B cell (primary cell): ENCODE data around the gene FILIP1. TPM values are rescaled to one million over a fixed set of nuclear protein-coding genes. Genes with fewer than 3 reads are reported as not detected.

Source experiments
- ATAC-seq: fragments of 200-7000 bp; cut with Tn5 transposase; one replicate; pipeline ENCODE4 v1.10.0; 2021; ENCODE audit warnings: low read depth, mild to moderate bottlenecking, moderate number of reproducible peaks, moderate library complexity
- CTCF ChIA-PET: fragments of 350-600 bp; sonication (Branson Sonifier 250); formaldehyde crosslinking; loops from one replicate; lab custom pipeline; 2021; ENCODE audit warnings: antibody characterized with exemption, inconsistent platforms; lab: Charles Lee
- POLR2A ChIA-PET: fragments of 350-600 bp; sonication (Branson Sonifier 250); formaldehyde crosslinking; loops from one replicate; lab custom pipeline; 2021; ENCODE audit warnings: antibody characterized with exemption; lab: Charles Lee
- DNase-seq: peaks from one replicate; pipeline ENCODE4 v3.0.0; 2013
- H2AFZ ChIP-seq: 2 replicates; pipeline ENCODE4 v1.6.1; 2012; ENCODE audit warnings: mild to moderate bottlenecking, low read depth, low read length; ENCODE audit not compliant: insufficient read depth, poor library complexity, severe bottlenecking
- H3K27ac ChIP-seq, 2 donors: 1 replicate in 1 of 2; 2 replicates in 1 of 2; pipeline ENCODE4 v1.5.1; 2012 to 2013; ENCODE audit warnings: low read length in 2 of 2, mild to moderate bottlenecking in 2 of 2, moderate library complexity in 1 of 2
- H3K27me3 ChIP-seq, 4 experiments: fragments of 200-600 bp in 1 of 4; sonication (generic) in 1 of 4; replicated peaks in 1 of 4; 1 replicate in 2 of 4; 2 replicates in 2 of 4; pipeline versions ENCODE4 v1.6.1 to v1.7.0; 2013 to 2016; ENCODE audit warnings: low read length in 3 of 4, mild to moderate bottlenecking in 2 of 4, mixed read lengths in 1 of 4, moderate library complexity in 1 of 4; ENCODE audit not compliant: insufficient read depth in 4 of 4, control insufficient read depth in 3 of 4; ENCODE audit errors: control extremely low read depth in 1 of 4
- H3K36me3 ChIP-seq, 2 experiments: replicated peaks in 1 of 2; 1 replicate in 1 of 2; 2 replicates in 1 of 2; pipeline versions ENCODE4 v1.6.1 to v1.7.1; 2013; ENCODE audit warnings: low read length in 1 of 2; ENCODE audit not compliant: insufficient read depth in 2 of 2, control insufficient read depth in 1 of 2; ENCODE audit errors: control extremely low read depth in 1 of 2, extremely low read depth in 1 of 2
- H3K4me1 ChIP-seq, 2 donors: fragments of 200-600 bp in 1 of 2; sonication (generic) in 1 of 2; 1 replicate in 1 of 2; 2 replicates in 1 of 2; pipeline versions ENCODE4 v1.5.1 to v1.6.1; 2013 to 2017; ENCODE audit warnings: low read length in 2 of 2; ENCODE audit not compliant: control insufficient read depth in 2 of 2, insufficient read depth in 2 of 2
- H3K4me2 ChIP-seq: replicated peaks from 2 replicates; pipeline ENCODE3; 2012; ENCODE audit warnings: mild to moderate bottlenecking, low read depth, low read length; ENCODE audit not compliant: poor library complexity, severe bottlenecking
- H3K4me3 ChIP-seq, 5 experiments: fragments of 200-600 bp in 1 of 5; sonication (generic) in 1 of 5; 1 replicate in 3 of 5; 2 replicates in 2 of 5; pipeline versions ENCODE4 v1.5.1 to v1.7.0; 2011 to 2016; ENCODE audit warnings: low read length in 4 of 5, mild to moderate bottlenecking in 4 of 5, low read depth in 2 of 5, control low read depth in 1 of 5, moderate library complexity in 1 of 5; ENCODE audit not compliant: insufficient read depth in 1 of 5; ENCODE audit errors: control extremely low read depth in 1 of 5, extremely low read depth in 1 of 5
- H3K79me2 ChIP-seq: fragments of 200-600 bp; sonication (generic); one replicate; pipeline ENCODE4 v1.6.0; 2016; ENCODE audit warnings: low read length; ENCODE audit not compliant: control insufficient read depth, insufficient read depth
- H3K9ac ChIP-seq: fragments of 200-600 bp; sonication (generic); 2 replicates; pipeline ENCODE4 v1.6.1; 2017; ENCODE audit warnings: mild to moderate bottlenecking, low read length, moderate library complexity
- H3K9me3 ChIP-seq, 3 donors: one replicate each; pipeline versions ENCODE4 v1.6.1 to v1.7.1; 2013; ENCODE audit warnings: low read length in 2 of 3; ENCODE audit not compliant: control insufficient read depth in 2 of 3, insufficient read depth in 1 of 3; ENCODE audit errors: control extremely low read depth in 1 of 3
- H4K20me1 ChIP-seq: 2 replicates; pipeline ENCODE4 v1.6.0; 2012; ENCODE audit warnings: mild to moderate bottlenecking, low read length; ENCODE audit not compliant: insufficient read depth, control insufficient read depth, poor library complexity, severe bottlenecking
- H3K27ac Mint-ChIP-seq: one replicate; pipeline ENCODE4 v1.8.0; 2021; ENCODE audit warnings: mixed read lengths
- H3K27me3 Mint-ChIP-seq: one replicate; pipeline ENCODE4 v1.8.0; 2021; ENCODE audit warnings: mixed read lengths
- H3K4me1 Mint-ChIP-seq: one replicate; pipeline ENCODE4 v1.8.0; 2021; ENCODE audit warnings: mixed read lengths
- H3K4me3 Mint-ChIP-seq: one replicate; pipeline ENCODE4 v1.8.0; 2021; ENCODE audit warnings: mixed read lengths
- H3K9me3 Mint-ChIP-seq: one replicate; pipeline ENCODE4 v1.8.0; 2022; ENCODE audit warnings: mixed read lengths; ENCODE audit not compliant: insufficient read depth
- CTCF ChIP-seq: fragments of 200-600 bp; IDR thresholded peaks from one replicate; pipeline ENCODE4 v1.8.0; 2022; ENCODE audit warnings: antibody characterized with exemption, mild to moderate bottlenecking
- EZH2 ChIP-seq: IDR thresholded peaks from 2 replicates; pipeline ENCODE4 v1.6.1; 2012; ENCODE audit warnings: borderline replicate concordance, low read depth, mild to moderate bottlenecking, moderate library complexity, low read length; ENCODE audit not compliant: insufficient read depth, poor library complexity, severe bottlenecking
- WGBS: methylation state at CpG from one replicate; pipeline ENCODE4 v1.1.5; 2013; ENCODE audit warnings: missing lambda C conversion rate; ENCODE audit not compliant: insufficient coverage; 5-methylcytosine and 5-hydroxymethylcytosine counted together
- intact Hi-C: fragments of 100-400 bp; cut with micrococcal nuclease; formaldehyde crosslinking; loops from one replicate; pipeline ENCODE4 v1.10.0; 2022
- polyA plus RNA-seq: library from polyadenylated mRNA; depleted of rRNA; stranded (reverse); fragments of >200 nt; gene quantifications from 2 replicates; pipeline ENCODE4 v1.2.3, GENCODE V29; 2012
- total RNA-seq, 2 donors: library from RNA; stranded (reverse); fragments of 120-200 nt in 1 of 2; gene quantifications; 1 replicate in 1 of 2; 2 replicates in 1 of 2; pipeline versions ENCODE4 v1.2.3 to v1.2.4, GENCODE V29; 2013 to 2022

The FILIP1 gene
- total and polyA plus RNA-seq, 2 donors (not counting 1 experiment from before 2014, with no cell fraction given), result not detected

- ATAC-seq, result no peak
- no peak overlapping the region for H2AFZ ChIP-seq
- H3K4me1 ChIP-seq, result no peaks in the 10 kb centered on the region
- no peak for TF ChIP-seq CTCF
- TF ChIP-seq EZH2, result no peak
- H3K79me2 ChIP-seq, result no peaks in the 10 kb centered on the region
- Mint-ChIP-seq H3K27ac (no peak overlapping the region), H3K4me1 (no peaks in the 10 kb centered on the region), H3K27me3 (peaks cover 10% of the 10 kb centered on the region), H3K9me3 (no peaks in the 10 kb centered on the region), H3K4me3 (no peak overlapping the region)
- no peak overlapping the region for H3K9ac ChIP-seq
- H3K27ac ChIP-seq, result no peak overlapping the region
- DNase-seq, result no peak
- CTCF ChIA-PET, result no interaction called here
- no peak overlapping the region for H3K4me3 ChIP-seq
- POLR2A ChIA-PET, result no interaction called here
- whole genome bisulfite sequencing, result 74% methylated on average over 3 of the region's 4 CpGs
- no peak overlapping the region for H3K4me2 ChIP-seq
- no peaks in the 10 kb centered on the region for H4K20me1 ChIP-seq
- H3K9me3 ChIP-seq, result no peaks in the 10 kb centered on the region
- no peaks in the 10 kb centered on the region for H3K36me3 ChIP-seq
- peaks cover 0 to 3% (median 0%) of the 10 kb centered on the region in 4 experiments for H3K27me3 ChIP-seq
- intact Hi-C loops, result no loop called here
These were observed 8.2 kb upstream of the FILIP1 start for GRCh38 chr6:75501756-75502155.

- no peak overlapping the region for H3K4me3 ChIP-seq
- H2AFZ ChIP-seq, result no peak overlapping the region
- no peaks in the 10 kb centered on the region for H4K20me1 ChIP-seq
- 73% methylated on average over 2 of the region's 4 CpGs for WGBS
- TF ChIP-seq EZH2 (no peak), CTCF (no peak)
- Mint-ChIP-seq H3K4me3 (no peak overlapping the region), H3K27ac (no peak overlapping the region), H3K4me1 (peaks cover 3% of the 10 kb centered on the region), H3K27me3 (peaks cover 22% of the 10 kb centered on the region), H3K9me3 (no peaks in the 10 kb centered on the region)
- ChIA-PET POLR2A (no interaction called here), CTCF (no interaction called here)
- H3K36me3 ChIP-seq, result no peaks in the 10 kb centered on the region
- no peaks in the 10 kb centered on the region for H3K9me3 ChIP-seq
- no peak overlapping the region for H3K9ac ChIP-seq
- ATAC-seq, result no peak
- H3K4me2 ChIP-seq, result no peak overlapping the region
- peaks cover 0 to 8% (median 2%) of the 10 kb centered on the region in 4 experiments for H3K27me3 ChIP-seq
- H3K27ac ChIP-seq, result no peak overlapping the region
- intact Hi-C loops, result no loop called here
- DNase-seq, result no peak
- H3K79me2 ChIP-seq, result no peaks in the 10 kb centered on the region
- no peaks in the 10 kb centered on the region for H3K4me1 ChIP-seq
These were observed 6.0 kb upstream of the FILIP1 start for GRCh38 chr6:75499640-75500039.
